PC-3 (cell line): ENCODE measurements around the gene JAZF1.

Experiments used
- EZH2 ChIP-seq: fragments of 300-600 bp; sonication (generic); IDR thresholded peaks from one replicate; pipeline ENCODE4 v1.6.1; 2017; ENCODE audit warnings: antibody characterized with exemption, mild to moderate bottlenecking, low read length; ENCODE audit not compliant: unreplicated experiment
- EZH2phosphoT487 ChIP-seq: fragments of 300-600 bp; sonication (generic); IDR thresholded peaks from 2 replicates; pipeline ENCODE4 v1.6.1; 2018; ENCODE audit warnings: mild to moderate bottlenecking, antibody characterized with exemption, low read length, borderline replicate concordance
- TF ChIP-seq, protein P1 (sequence below): fragments of 300-600 bp; sonication (generic); conservative IDR thresholded peaks from 2 replicates; pipeline ENCODE4 v1.5.1; 2017; ENCODE audit warnings: antibody characterized with exemption, low read depth, mild to moderate bottlenecking, low read length

- TF ChIP-seq, protein P1, sequence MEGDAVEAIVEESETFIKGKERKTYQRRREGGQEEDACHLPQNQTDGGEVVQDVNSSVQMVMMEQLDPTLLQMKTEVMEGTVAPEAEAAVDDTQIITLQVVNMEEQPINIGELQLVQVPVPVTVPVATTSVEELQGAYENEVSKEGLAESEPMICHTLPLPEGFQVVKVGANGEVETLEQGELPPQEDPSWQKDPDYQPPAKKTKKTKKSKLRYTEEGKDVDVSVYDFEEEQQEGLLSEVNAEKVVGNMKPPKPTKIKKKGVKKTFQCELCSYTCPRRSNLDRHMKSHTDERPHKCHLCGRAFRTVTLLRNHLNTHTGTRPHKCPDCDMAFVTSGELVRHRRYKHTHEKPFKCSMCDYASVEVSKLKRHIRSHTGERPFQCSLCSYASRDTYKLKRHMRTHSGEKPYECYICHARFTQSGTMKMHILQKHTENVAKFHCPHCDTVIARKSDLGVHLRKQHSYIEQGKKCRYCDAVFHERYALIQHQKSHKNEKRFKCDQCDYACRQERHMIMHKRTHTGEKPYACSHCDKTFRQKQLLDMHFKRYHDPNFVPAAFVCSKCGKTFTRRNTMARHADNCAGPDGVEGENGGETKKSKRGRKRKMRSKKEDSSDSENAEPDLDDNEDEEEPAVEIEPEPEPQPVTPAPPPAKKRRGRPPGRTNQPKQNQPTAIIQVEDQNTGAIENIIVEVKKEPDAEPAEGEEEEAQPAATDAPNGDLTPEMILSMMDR = no peak
- no peak for TF ChIP-seq EZH2
- TF ChIP-seq EZH2phosphoT487 = no peak
Observed at GRCh38 chr7:28228396-28228795, 47.8 kb upstream of the JAZF1 start.
